ENCODE data around the gene MOGAT3.

The MOGAT3 gene

DNA sequence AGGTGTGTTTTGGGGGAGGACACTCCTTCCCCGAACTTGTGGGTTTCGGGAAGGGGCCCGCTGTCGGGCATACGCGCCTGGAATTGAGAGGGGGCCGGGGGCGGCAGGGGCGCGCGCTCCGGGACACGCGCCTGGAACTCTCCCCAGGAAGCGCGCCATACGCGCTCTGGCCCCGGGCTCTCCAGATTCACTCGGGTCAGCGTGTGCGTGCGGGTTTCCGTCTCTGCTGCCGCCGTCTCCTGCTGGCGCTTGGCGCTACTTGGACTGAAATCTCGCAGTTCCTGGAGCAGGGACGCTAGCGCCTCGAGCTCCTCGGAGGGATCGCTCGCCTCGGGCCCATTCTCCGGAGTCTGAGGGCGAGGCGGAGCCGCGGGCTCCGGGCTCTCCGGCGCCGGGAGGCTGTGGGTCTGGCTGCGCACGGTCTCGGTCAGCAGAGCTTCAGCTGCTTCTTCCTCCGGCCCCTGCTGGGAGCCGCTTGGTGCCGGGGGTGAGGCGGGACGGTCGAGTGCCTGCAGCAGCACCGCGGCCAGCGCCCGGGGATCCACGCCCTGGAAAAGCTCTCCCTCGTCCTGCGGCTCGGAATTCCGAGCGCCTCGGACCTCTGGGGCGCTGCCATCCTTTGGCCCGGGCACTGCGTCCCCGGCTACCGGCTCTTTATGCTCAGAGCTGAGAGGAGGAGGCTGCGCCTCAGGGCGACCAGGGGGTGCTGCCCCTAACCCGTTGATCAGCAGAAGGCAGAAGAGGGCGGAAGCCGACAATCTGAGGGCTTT lies 36.6 kb downstream of the MOGAT3 start:
- no peaks in the 10 kb centered on the region for H3K9me3 ChIP-seq (ENCODE audit: insufficient read depth, low read depth, low read length)
- peak overlapping the region; percentile 66; the same call in 1 of the 2 replicates for H3K9ac ChIP-seq (ENCODE audit: low read depth, low read length)
- no peaks in the 10 kb centered on the region for H3K36me3 ChIP-seq (ENCODE audit: insufficient read depth, low read length)
- H3K4me3 ChIP-seq (ENCODE audit: low read length), result peak overlapping the region; percentile 74
- peaks cover 52% of the 10 kb centered on the region for H3K4me1 ChIP-seq (ENCODE audit: insufficient read depth, low read length)
- WGBS, result under 1% methylated on average over 75 of the region's 75 CpGs
- H3K27me3 ChIP-seq (ENCODE audit: insufficient read depth, low read length), result peaks cover 32% of the 10 kb centered on the region
- peak overlapping the region; percentile 81; the same call in 1 of the 2 replicates for H3K27ac ChIP-seq (ENCODE audit: low read depth, low read length)

DNA sequence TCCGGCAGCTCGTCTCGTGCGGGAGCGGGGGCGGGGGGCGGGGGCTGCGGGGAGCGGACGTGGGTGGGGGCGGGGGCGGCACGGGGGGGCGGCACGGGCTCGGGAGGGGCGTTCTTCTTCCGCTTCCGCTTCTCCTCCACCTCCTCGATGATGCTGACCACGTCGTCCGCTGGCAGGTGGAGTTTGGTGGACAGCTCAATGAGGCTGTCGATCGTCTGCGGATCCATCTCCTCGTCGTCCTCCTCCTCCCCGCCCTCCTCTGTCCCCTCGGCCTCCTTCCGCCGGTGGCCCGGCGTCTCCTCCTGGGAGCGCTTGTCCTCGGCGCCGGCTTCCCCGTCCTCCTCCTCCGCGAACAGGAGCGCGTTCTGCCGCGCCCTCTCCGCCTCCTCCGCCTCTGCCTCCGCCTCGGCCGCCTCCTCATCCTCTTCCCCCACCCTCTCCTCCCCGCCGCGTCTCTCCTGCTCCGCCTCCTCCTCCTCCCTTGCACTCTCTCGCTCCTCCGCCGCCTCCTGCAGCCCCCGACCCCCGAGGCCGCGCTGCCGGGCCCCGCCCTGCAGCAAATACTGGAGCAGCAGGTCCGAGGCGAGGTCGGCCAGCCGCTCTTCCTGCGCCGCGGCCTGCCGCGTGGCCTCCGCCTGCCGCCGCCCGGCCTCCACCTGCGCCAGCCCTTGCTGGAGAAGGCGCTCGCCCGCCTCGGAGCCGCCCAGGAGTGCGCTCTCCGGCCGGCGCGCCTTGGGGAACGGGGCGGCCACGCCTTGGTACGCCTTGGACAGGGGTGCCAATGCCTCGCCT lies 37.4 kb downstream of the MOGAT3 start:
- Histone ChIP-seq H3K9ac (ENCODE audit: low read depth, low read length) (peak overlapping the region; percentile 79), H3K4me1 (ENCODE audit: insufficient read depth, low read length) (peaks cover 46% of the 10 kb centered on the region)

DNA sequence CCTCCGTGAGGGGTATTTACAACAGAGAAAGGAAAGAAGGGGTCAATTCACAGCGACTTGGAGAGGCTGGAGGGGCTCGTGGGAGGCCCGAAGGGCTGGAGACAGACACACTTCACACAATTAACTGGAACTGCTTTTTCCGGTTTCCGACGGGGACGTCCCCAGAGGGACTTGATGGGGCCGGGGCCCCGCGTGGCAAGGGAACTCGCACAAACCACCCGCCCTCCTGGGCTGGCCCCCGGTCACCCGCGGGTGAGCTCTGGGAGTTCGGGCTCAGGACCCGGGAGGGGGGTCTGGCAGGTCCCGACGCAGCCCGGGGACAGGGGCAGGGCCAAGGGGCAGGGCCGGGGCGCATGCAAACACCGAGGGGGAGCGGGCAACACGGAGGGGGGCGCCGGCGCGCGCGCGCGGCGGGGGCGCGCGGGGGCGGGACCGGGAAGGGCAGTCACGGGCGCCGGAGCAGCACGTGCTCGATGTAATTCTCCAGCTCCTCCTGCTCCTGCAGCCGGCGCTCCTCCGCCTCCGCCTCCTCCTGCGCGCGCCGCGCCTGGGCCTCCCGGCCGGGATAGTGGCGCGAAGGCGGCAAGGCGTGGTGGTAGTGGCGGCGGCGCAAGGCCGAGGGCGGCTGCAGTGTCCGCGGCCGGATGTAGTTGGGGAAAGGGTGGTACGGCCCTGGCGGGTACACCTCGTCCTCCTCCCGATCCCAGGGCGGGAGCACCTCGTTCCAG lies 38.1 kb downstream of the MOGAT3 start:
- Histone ChIP-seq H3K36me3 (ENCODE audit: insufficient read depth, low read length) (peaks cover 1% of the 10 kb centered on the region; the same call in 1 of the 2 replicates), H3K9me3 (ENCODE audit: insufficient read depth, low read depth, low read length) (no peaks in the 10 kb centered on the region), H3K27me3 (ENCODE audit: insufficient read depth, low read length) (peaks cover 16% of the 10 kb centered on the region), H3K4me3 (ENCODE audit: low read length) (peak overlapping the region; percentile 60), H3K27ac (ENCODE audit: low read depth, low read length) (peak overlapping the region; percentile 93), H3K4me1 (ENCODE audit: insufficient read depth, low read length) (peaks cover 38% of the 10 kb centered on the region), H3K9ac (ENCODE audit: low read depth, low read length) (peak overlapping the region; percentile 79)
- WGBS, result 1% methylated on average over 73 of the region's 74 CpGs

More for the DNA sequence above, 37.4 kb downstream of the MOGAT3 start:
- H3K27me3 ChIP-seq (ENCODE audit: insufficient read depth, low read length), result peaks cover 24% of the 10 kb centered on the region
- no peaks in the 10 kb centered on the region for H3K9me3 ChIP-seq (ENCODE audit: insufficient read depth, low read depth, low read length)
- H3K4me3 ChIP-seq (ENCODE audit: low read length), result peak overlapping the region; percentile 74
- under 1% methylated on average over 76 of the region's 92 CpGs for WGBS
- no peaks in the 10 kb centered on the region for H3K36me3 ChIP-seq (ENCODE audit: insufficient read depth, low read length)
- peak overlapping the region; percentile 93 for H3K27ac ChIP-seq (ENCODE audit: low read depth, low read length)

DNA sequence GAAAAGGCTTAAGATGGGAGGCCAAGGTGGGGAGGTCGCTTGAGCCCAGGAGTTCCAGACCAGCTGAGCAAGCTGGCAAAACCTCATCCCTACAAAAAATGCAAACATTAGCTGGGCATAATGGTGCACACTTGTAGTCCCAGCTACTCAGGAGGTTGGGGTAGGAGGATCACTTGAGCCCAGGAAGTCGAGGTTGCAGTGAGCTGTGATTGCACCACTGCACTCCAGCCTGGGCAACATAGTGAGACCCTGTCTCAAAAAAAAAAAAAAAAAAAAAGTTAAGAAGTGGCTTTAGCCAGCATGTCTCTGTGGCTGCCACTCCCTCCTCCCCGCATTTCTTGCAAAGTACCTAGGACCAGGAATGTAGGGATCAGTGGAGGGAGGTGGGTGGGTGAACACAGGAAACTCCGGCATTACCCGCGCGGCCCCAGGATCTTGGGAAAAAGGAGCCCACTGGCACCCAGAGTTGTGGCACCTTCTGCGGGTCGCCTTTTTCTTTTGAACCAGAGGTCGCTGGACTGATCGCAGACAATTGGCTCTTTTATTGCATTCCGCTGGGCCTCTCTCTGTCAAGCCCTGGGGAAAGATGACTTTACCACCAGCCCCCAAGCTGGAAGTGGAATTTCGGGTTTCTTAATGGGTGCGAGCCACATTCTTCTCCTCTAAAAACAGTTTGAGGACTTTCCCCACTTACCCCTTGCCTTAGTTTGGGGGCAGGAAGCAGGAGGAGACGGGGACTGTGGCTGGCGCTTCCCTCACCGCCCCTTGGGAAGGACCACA lies 39.0 kb downstream of the MOGAT3 start:
- WGBS, result 47% methylated on average over 14 of the region's 17 CpGs
- no peaks in the 10 kb centered on the region for H3K9me3 ChIP-seq (ENCODE audit: insufficient read depth, low read depth, low read length)
- H3K4me3 ChIP-seq (ENCODE audit: low read length), result peak overlapping the region; percentile 60
- H3K36me3 ChIP-seq (ENCODE audit: insufficient read depth, low read length), result peaks cover 7% of the 10 kb centered on the region; the same call in 1 of the 2 replicates
- peak overlapping the region; percentile 93 for H3K27ac ChIP-seq (ENCODE audit: low read depth, low read length)
- peak overlapping the region; percentile 69; the same call in 1 of the 2 replicates for H3K9ac ChIP-seq (ENCODE audit: low read depth, low read length)
- peaks cover 13% of the 10 kb centered on the region for H3K27me3 ChIP-seq (ENCODE audit: insufficient read depth, low read length)
- peaks cover 42% of the 10 kb centered on the region for H3K4me1 ChIP-seq (ENCODE audit: insufficient read depth, low read length)

DNA sequence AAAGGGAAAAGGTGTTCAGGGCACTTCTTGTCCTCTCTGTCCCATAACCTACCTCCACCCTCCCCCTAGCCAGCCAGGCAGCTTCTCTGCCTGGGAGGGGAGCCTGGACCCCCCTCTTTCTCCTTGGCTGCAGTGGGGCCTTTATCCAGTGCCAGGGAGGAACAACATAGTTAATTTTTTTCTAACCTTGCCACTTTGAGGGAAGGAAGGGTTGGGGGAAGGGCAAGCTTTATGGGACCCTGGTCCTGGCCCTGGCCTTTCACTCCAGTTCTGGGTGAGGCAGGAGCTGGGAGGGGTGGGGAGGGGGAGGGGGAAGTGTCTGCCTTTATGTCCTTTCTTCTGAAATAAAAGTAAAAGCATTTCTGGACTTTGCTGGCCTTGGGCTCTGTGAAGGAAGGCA lies 39.9 kb downstream of the MOGAT3 start:
- H3K4me1 ChIP-seq (ENCODE audit: insufficient read depth, low read length), result peaks cover 49% of the 10 kb centered on the region
- H3K27ac ChIP-seq (ENCODE audit: low read depth, low read length), result peak overlapping the region; percentile 45; the same call in 1 of the 2 replicates

DNA sequence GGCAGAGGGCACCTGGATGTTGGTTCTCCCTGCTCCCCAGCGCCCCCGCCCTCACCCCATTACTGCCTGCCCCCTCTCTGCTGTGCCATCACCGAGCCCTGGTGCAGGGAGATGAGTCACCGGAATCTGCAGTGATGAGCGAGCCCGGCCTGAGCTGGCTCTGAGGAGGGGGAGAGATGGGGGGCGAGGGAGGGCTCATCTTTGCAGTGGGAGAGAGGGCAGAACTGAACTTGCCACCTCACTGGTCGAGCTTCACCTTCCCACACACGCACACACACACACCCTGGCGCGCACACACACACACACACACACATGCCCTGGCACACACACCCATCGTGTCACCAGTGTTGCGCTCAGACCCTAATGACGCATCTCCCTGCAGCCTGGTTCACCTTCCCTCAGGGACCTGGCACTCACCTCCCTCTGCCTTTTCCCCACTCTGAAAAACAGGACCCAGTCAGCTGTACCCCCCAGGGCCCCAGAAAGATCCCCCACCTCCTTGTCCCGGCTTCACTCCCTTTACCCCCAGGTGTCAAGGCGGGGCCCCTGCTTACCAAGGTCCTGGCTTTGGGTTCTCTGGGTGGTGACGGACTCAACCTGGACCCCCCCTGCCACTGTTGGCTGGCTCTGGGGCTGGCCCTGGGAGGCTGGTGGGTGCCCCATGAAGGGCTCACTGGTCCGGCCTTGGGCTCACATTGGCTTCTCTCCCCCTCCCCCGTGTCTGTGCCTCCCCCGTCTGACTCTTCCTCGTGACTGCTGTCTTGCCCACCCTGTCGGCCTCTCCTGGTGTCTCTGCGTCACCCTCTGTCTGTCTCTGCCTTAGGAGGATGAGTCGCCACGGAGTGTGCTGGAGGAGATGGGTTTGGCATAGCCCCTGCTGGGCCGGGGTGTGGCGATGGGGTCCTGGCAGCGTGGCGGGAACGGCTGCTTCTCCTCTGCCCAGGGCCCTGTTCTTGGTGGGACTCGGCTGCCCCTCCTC lies 40.9 kb downstream of the MOGAT3 start:
- peaks cover 10% of the 10 kb centered on the region for H3K27me3 ChIP-seq (ENCODE audit: insufficient read depth, low read length)
- 46% methylated on average over 29 of the region's 31 CpGs for WGBS
- no peak overlapping the region for H3K4me3 ChIP-seq (ENCODE audit: low read length)
- H3K27ac ChIP-seq (ENCODE audit: low read depth, low read length), result no peak overlapping the region; the same call in 1 of the 2 replicates
- no peak overlapping the region for H3K9ac ChIP-seq (ENCODE audit: low read depth, low read length)
- peaks cover 53% of the 10 kb centered on the region for H3K4me1 ChIP-seq (ENCODE audit: insufficient read depth, low read length)
- no peaks in the 10 kb centered on the region for H3K9me3 ChIP-seq (ENCODE audit: insufficient read depth, low read depth, low read length)
- peaks cover 7% of the 10 kb centered on the region; the same call in 1 of the 2 replicates for H3K36me3 ChIP-seq (ENCODE audit: insufficient read depth, low read length)

More for the DNA sequence above, 39.9 kb downstream of the MOGAT3 start:
- Histone ChIP-seq H3K9me3 (ENCODE audit: insufficient read depth, low read depth, low read length) (no peaks in the 10 kb centered on the region), H3K4me3 (ENCODE audit: low read length) (no peak overlapping the region), H3K9ac (ENCODE audit: low read depth, low read length) (no peak overlapping the region; the same call in 1 of the 2 replicates), H3K27me3 (ENCODE audit: insufficient read depth, low read length) (peaks cover 13% of the 10 kb centered on the region), H3K36me3 (ENCODE audit: insufficient read depth, low read length) (peaks cover 7% of the 10 kb centered on the region; the same call in 1 of the 2 replicates)

DNA sequence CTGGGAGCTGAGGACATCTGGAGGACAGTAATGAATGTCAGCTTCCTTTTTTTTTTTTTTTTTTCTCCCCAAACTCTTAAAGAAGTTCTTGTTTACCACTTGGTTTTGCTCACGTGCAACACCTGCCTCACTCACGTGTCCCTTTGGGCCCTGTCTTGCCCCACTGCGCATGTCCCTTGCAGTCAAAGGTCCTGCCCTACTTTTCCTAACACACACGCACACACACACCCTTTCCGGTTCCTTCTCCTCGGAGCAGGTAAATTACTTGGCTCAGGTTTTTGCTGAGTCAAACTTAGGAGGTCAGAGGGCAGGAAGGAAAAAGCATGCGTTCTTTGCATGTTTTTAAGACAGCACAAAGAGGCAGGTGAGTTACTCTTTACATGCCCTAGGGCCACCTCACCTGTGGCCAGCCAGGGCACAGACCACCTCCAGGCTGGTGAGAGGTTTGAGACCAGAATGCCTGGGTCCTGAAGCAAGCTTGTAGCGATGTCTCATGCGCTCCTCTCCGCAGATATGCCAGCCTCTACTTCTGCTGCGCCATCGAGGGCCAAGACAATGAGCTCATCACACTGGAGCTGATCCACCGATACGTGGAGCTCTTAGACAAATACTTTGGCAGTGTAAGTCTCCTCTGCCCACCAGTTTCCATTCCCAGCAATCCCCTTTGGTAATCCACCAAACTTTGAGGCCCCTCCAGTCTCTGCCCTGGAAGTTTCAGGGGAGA lies 43.8 kb downstream of the MOGAT3 start:
- H3K9ac ChIP-seq (ENCODE audit: low read depth, low read length), result peak overlapping the region; percentile 47; the same call in 1 of the 2 replicates
- 0 out of 2 replicates have a peak, but pooled peaks cover 3% of the 10 kb centered on the region for H3K27me3 ChIP-seq (ENCODE audit: insufficient read depth, low read length)
- WGBS, result 83% methylated on average over 14 of the region's 14 CpGs
- no peaks in the 10 kb centered on the region for H3K9me3 ChIP-seq (ENCODE audit: insufficient read depth, low read depth, low read length)
- H3K4me1 ChIP-seq (ENCODE audit: insufficient read depth, low read length), result peaks cover 44% of the 10 kb centered on the region
- peaks cover 7% of the 10 kb centered on the region; the same call in 1 of the 2 replicates for H3K36me3 ChIP-seq (ENCODE audit: insufficient read depth, low read length)
- H3K4me3 ChIP-seq (ENCODE audit: low read length), result no peak overlapping the region
- H3K27ac ChIP-seq (ENCODE audit: low read depth, low read length), result no peak overlapping the region; the same call in 1 of the 2 replicates

DNA sequence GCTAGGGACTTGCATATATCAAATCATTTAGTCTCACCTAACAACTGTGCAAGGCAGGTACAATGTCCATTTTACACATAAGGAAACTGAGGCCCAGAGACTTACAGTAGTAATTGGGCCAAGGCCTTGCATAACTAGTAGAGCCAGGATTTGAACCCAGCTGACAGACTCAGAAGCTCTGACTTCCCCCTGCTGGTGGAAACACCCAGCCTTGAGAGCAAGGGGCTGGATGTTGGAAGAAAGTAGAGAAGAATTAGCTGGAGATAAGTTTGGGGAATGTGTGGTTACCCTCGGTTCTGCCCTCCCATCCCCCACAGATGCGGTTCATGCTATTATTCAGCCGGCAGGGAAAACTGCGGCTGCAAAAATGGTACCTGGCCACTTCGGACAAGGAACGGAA lies 44.6 kb downstream of the MOGAT3 start:
- Histone ChIP-seq H3K4me1 (ENCODE audit: insufficient read depth, low read length) (peaks cover 38% of the 10 kb centered on the region), H3K4me3 (ENCODE audit: low read length) (no peak overlapping the region), H3K27me3 (ENCODE audit: insufficient read depth, low read length) (0 out of 2 replicates have a peak, but pooled peaks cover 3% of the 10 kb centered on the region), H3K27ac (ENCODE audit: low read depth, low read length) (no peak overlapping the region), H3K9me3 (ENCODE audit: insufficient read depth, low read depth, low read length) (no peaks in the 10 kb centered on the region), H3K9ac (ENCODE audit: low read depth, low read length) (no peak overlapping the region), H3K36me3 (ENCODE audit: insufficient read depth, low read length) (peaks cover 7% of the 10 kb centered on the region; the same call in 1 of the 2 replicates)
- WGBS, result 66% methylated on average over 6 of the region's 6 CpGs

DNA sequence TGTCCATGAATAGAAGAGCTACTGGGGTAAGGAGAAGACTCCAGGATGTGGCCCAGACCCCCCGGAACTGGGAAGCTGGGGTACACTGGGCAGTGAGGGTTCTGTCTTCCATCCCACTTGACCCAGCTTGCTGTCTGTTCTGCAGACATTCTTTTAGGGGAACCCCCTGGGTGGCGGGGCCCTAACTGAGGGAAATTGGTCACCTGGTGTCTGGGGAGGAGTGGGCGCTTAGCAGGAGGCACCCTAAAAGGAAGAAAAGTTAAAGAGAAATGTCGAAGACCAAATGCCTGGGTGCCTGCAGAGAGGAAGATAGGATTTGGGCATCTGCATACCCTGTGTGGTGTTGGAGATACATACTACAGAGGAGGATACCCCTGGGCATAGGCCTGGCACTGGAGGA lies 45.5 kb downstream of the MOGAT3 start:
- H3K4me3 ChIP-seq (ENCODE audit: low read length), result peak overlapping the region; percentile 85
- peak overlapping the region; percentile 81; the same call in 1 of the 2 replicates for H3K27ac ChIP-seq (ENCODE audit: low read depth, low read length)
- H3K36me3 ChIP-seq (ENCODE audit: insufficient read depth, low read length), result peaks cover 7% of the 10 kb centered on the region; the same call in 1 of the 2 replicates
- 67% methylated on average over 4 of the region's 4 CpGs for WGBS
- H3K9me3 ChIP-seq (ENCODE audit: insufficient read depth, low read depth, low read length), result no peaks in the 10 kb centered on the region
- H3K4me1 ChIP-seq (ENCODE audit: insufficient read depth, low read length), result peaks cover 29% of the 10 kb centered on the region; the same call in 1 of the 2 replicates
- peak overlapping the region; percentile 76; the same call in 1 of the 2 replicates for H3K9ac ChIP-seq (ENCODE audit: low read depth, low read length)
- H3K27me3 ChIP-seq (ENCODE audit: insufficient read depth, low read length), result 0 out of 2 replicates have a peak, but pooled peaks cover 3% of the 10 kb centered on the region

Data from HUES64 (cell line).